H1 (cell line): Measurements from ENCODE around the gene PDGFB. TPM values are rescaled to one million over a fixed set of nuclear protein-coding genes. Genes with fewer than 3 reads are reported as not detected.

Experiments
- CTCF ChIA-PET: fragments of 300-600 bp; sonication (Branson Sonifier 250); formaldehyde crosslinking; loops from one replicate; lab custom pipeline; 2021; ENCODE audit not compliant: partially characterized antibody; lab: Charles Lee
- POLR2A ChIA-PET: fragments of 300-600 bp; sonication (Branson Sonifier 250); formaldehyde crosslinking; loops from one replicate; lab custom pipeline; 2021; ENCODE audit warnings: inconsistent platforms; ENCODE audit not compliant: partially characterized antibody; lab: Charles Lee
- DNase-seq, 2 experiments: peaks; one replicate each; pipeline versions ENCODE4 v3.0.0 to v3.0.0-alpha.2; 2010 to 2022; ENCODE audit warnings: low spot score in 2 of 2, low read depth in 1 of 2, mixed read lengths in 1 of 2
- FAIRE-seq: peaks from 2 replicates; lab custom pipeline; 2011; peaks lifted over from hg19 to GRCh38; lab: Jason Lieb, UNC
- H2AFZ ChIP-seq: 2 replicates; pipeline ENCODE4 v1.8.1; 2012; ENCODE audit warnings: low read length, inconsistent platforms
- H2AK5ac ChIP-seq: 2 replicates; pipeline ENCODE4 v1.6.1; 2013; ENCODE audit warnings: low read depth, low read length
- H2BK120ac ChIP-seq: replicated peaks from 2 replicates; pipeline ENCODE3; 2013; ENCODE audit warnings: low read depth, low read length, inconsistent platforms
- H2BK12ac ChIP-seq: 2 replicates; pipeline ENCODE4 v1.6.1; 2013; ENCODE audit warnings: low read depth, low read length
- H2BK15ac ChIP-seq: 2 replicates; pipeline ENCODE4 v1.6.1; 2013; ENCODE audit warnings: low read length
- H2BK20ac ChIP-seq: 2 replicates; pipeline ENCODE4 v1.6.1; 2013; ENCODE audit warnings: low read length
- H2BK5ac ChIP-seq: 2 replicates; pipeline ENCODE4 v1.6.1; 2013; ENCODE audit warnings: low read depth, low read length
- H3K14ac ChIP-seq: 2 replicates; pipeline ENCODE4 v1.6.1; 2013; ENCODE audit warnings: inconsistent platforms; ENCODE audit not compliant: insufficient read length
- H3K18ac ChIP-seq: 2 replicates; pipeline ENCODE4 v1.6.1; 2013; ENCODE audit warnings: low read length; ENCODE audit errors: extremely low read depth
- H3K23ac ChIP-seq: 2 replicates; pipeline ENCODE4 v1.6.1; 2013; ENCODE audit warnings: inconsistent platforms; ENCODE audit not compliant: insufficient read length
- H3K23me2 ChIP-seq: 2 replicates; pipeline ENCODE4 v1.6.1; 2013; ENCODE audit warnings: low read depth, low read length
- H3K27ac ChIP-seq: 2 replicates; pipeline ENCODE4 v1.6.1; 2011; ENCODE audit warnings: low read depth, low read length, inconsistent platforms
- H3K27me3 ChIP-seq, 4 experiments: replicated peaks in 1 of 4; 1 replicate in 1 of 4; 2 replicates in 3 of 4; pipeline versions ENCODE4 v1.6.1 to v1.8.1; 2011 to 2013; ENCODE audit warnings: low read length in 3 of 4, mild to moderate bottlenecking in 3 of 4, inconsistent platforms in 2 of 4, mixed read lengths in 2 of 4, moderate library complexity in 1 of 4; ENCODE audit not compliant: control insufficient read depth in 3 of 4, insufficient read depth in 3 of 4; ENCODE audit errors: extremely low read depth in 1 of 4
- H3K36me3 ChIP-seq, 4 experiments: 2 replicates each; pipeline versions ENCODE4 v1.6.1 to v1.8.1; 2011 to 2013; ENCODE audit warnings: mild to moderate bottlenecking in 4 of 4, low read length in 3 of 4, moderate library complexity in 2 of 4, control low read depth in 1 of 4, inconsistent platforms in 1 of 4; ENCODE audit not compliant: insufficient read depth in 4 of 4, control insufficient read depth in 2 of 4
- H3K4ac ChIP-seq: replicated peaks from 2 replicates; pipeline ENCODE3; 2013; ENCODE audit warnings: low read length, low read depth, mixed read lengths, inconsistent platforms; ENCODE audit not compliant: insufficient read length
- H3K4me1 ChIP-seq, 4 experiments: replicated peaks in 1 of 4; 1 replicate in 1 of 4; 2 replicates in 3 of 4; pipeline versions ENCODE4 v1.6.1 to v1.8.1; 2011 to 2013; ENCODE audit warnings: low read length in 3 of 4, inconsistent platforms in 2 of 4, mixed read lengths in 1 of 4; ENCODE audit not compliant: insufficient read depth in 4 of 4, control insufficient read depth in 3 of 4
- H3K4me2 ChIP-seq, 2 experiments: 2 replicates each; pipeline versions ENCODE4 v1.6.1 to v1.8.1; 2011 to 2013; ENCODE audit warnings: low read depth in 2 of 2, low read length in 2 of 2, control low read depth in 1 of 2, inconsistent platforms in 1 of 2, mild to moderate bottlenecking in 1 of 2; ENCODE audit not compliant: insufficient read depth in 1 of 2
- H3K4me3 ChIP-seq, 4 experiments: fragments of 200-600, 300-600 bp in 1 of 4; sonication (generic), shearing (Covaris generic), sonication (Bioruptor Twin) in 1 of 4; 2 replicates each; pipeline versions ENCODE4 v1.5.1 to v1.8.1; 2011 to 2016; ENCODE audit warnings: low read length in 4 of 4, low read depth in 3 of 4, control low read depth in 2 of 4, inconsistent platforms in 2 of 4, mild to moderate bottlenecking in 2 of 4, mixed read lengths in 1 of 4, moderate library complexity in 1 of 4; ENCODE audit not compliant: insufficient read depth in 2 of 4; ENCODE audit errors: extremely low read depth in 1 of 4
- H3K56ac ChIP-seq: replicated peaks from 2 replicates; pipeline ENCODE3; 2013; ENCODE audit warnings: low read depth, mild to moderate bottlenecking, mixed read lengths, low read length, inconsistent platforms; ENCODE audit not compliant: insufficient read length
- H3K79me1 ChIP-seq: 2 replicates; pipeline ENCODE4 v1.6.1; 2013; ENCODE audit warnings: low read depth, low read length, control low read depth
- H3K79me2 ChIP-seq, 2 experiments: 2 replicates each; pipeline versions ENCODE4 v1.6.1 to v1.8.1; 2012 to 2013; ENCODE audit warnings: low read length in 2 of 2, mild to moderate bottlenecking in 2 of 2, inconsistent platforms in 1 of 2; ENCODE audit not compliant: insufficient read depth in 2 of 2, control insufficient read depth in 1 of 2
- H3K9ac ChIP-seq, 4 experiments: replicated peaks in 1 of 4; 1 replicate in 1 of 4; 2 replicates in 3 of 4; pipeline versions ENCODE4 v1.6.1 to v1.8.1; 2011 to 2013; ENCODE audit warnings: low read depth in 3 of 4, low read length in 3 of 4, control low read depth in 2 of 4, mild to moderate bottlenecking in 2 of 4, moderate library complexity in 2 of 4, inconsistent platforms in 1 of 4; ENCODE audit errors: extremely low read depth in 1 of 4
- H3K9me3 ChIP-seq, 2 experiments: 2 replicates each; pipeline versions ENCODE4 v1.6.1 to v1.8.1; 2012 to 2013; ENCODE audit warnings: mild to moderate bottlenecking in 2 of 2, moderate library complexity in 2 of 2, control low read depth in 1 of 2, inconsistent platforms in 1 of 2, low read depth in 1 of 2, low read length in 1 of 2, mixed read lengths in 1 of 2; ENCODE audit not compliant: insufficient read depth in 2 of 2
- H4K20me1 ChIP-seq, 2 experiments: replicated peaks in 1 of 2; 2 replicates each; pipeline versions ENCODE3 to v1.8.1; 2011 to 2013; ENCODE audit warnings: inconsistent platforms in 2 of 2, low read length in 2 of 2, mild to moderate bottlenecking in 1 of 2; ENCODE audit not compliant: insufficient read depth in 2 of 2, control insufficient read depth in 1 of 2
- H4K5ac ChIP-seq: 2 replicates; pipeline ENCODE4 v1.6.1; 2013; ENCODE audit warnings: low read length, low read depth, mixed read lengths, inconsistent platforms; ENCODE audit not compliant: insufficient read length
- H4K8ac ChIP-seq: 2 replicates; pipeline ENCODE4 v1.8.0; 2013; ENCODE audit warnings: mild to moderate bottlenecking, moderate library complexity, low read length, inconsistent platforms; ENCODE audit not compliant: insufficient read depth; ENCODE audit errors: extremely low read depth
- H4K91ac ChIP-seq: replicated peaks from 2 replicates; pipeline ENCODE3; 2013; ENCODE audit warnings: low read length, mixed read lengths, inconsistent platforms; ENCODE audit not compliant: insufficient read length
- KDM1A ChIP-seq: fragments of 200-600, 300-600 bp; sonication (generic); IDR thresholded peaks from 2 replicates; pipeline ENCODE4 v1.7.1; 2016; ENCODE audit warnings: mild to moderate bottlenecking, low read length, borderline replicate concordance
- WGBS, 2 experiments: shearing (Covaris generic) in 1 of 2; methylation state at CpG; one replicate each; pipeline versions ENCODE4 v1.1.6 to v1.1.7; 2013 to 2015; ENCODE audit warnings: low lambda C conversion rate in 2 of 2, mixed read lengths in 2 of 2, inconsistent platforms in 1 of 2, low coverage in 1 of 2, missing lambda C conversion rate in 1 of 2; ENCODE audit not compliant: insufficient replicate concordance in 2 of 2, insufficient coverage in 1 of 2, insufficient read length in 1 of 2; ENCODE audit errors: extremely low coverage in 1 of 2, missing lambda C conversion rate in 1 of 2; 5-methylcytosine and 5-hydroxymethylcytosine counted together
- polyA plus RNA-seq, 7 experiments: library from polyadenylated mRNA; depleted of rRNA in 3 of 7; stranded (reverse) in 5 of 7; unstranded in 2 of 7; fragments of >200 nt in 5 of 7; fragments of 200-250 nt in 2 of 7; gene quantifications; 1 replicate in 5 of 7; 2 replicates in 1 of 7; 4 replicates in 1 of 7; pipeline versions ENCODE4 v1.2.1 to v1.2.3, GENCODE V29; 2011 to 2013; ENCODE audit warnings: missing spikeins in 2 of 7, mixed read lengths in 2 of 7
- total RNA-seq: library from RNA; stranded (reverse); fragmentation: NEBNext Ultra II Directional; extraction: Animal tissue kit (Norgen Biotek cat#: 25700); gene quantifications from 2 replicates; pipeline ENCODE4 v1.2.1, GENCODE V29; 2021
- TF ChIP-seq, protein P1 (sequence below): IDR thresholded peaks from 2 replicates; pipeline ENCODE4 v1.6.1; 2012; ENCODE audit warnings: inconsistent platforms

Gene PDGFB
- total and polyA plus RNA-seq, 2 of the 8 experiments (the other 6 are each of a cell fraction or from before 2014, with no cell fraction given) = 3.9 to 8.5 TPM

DNA sequence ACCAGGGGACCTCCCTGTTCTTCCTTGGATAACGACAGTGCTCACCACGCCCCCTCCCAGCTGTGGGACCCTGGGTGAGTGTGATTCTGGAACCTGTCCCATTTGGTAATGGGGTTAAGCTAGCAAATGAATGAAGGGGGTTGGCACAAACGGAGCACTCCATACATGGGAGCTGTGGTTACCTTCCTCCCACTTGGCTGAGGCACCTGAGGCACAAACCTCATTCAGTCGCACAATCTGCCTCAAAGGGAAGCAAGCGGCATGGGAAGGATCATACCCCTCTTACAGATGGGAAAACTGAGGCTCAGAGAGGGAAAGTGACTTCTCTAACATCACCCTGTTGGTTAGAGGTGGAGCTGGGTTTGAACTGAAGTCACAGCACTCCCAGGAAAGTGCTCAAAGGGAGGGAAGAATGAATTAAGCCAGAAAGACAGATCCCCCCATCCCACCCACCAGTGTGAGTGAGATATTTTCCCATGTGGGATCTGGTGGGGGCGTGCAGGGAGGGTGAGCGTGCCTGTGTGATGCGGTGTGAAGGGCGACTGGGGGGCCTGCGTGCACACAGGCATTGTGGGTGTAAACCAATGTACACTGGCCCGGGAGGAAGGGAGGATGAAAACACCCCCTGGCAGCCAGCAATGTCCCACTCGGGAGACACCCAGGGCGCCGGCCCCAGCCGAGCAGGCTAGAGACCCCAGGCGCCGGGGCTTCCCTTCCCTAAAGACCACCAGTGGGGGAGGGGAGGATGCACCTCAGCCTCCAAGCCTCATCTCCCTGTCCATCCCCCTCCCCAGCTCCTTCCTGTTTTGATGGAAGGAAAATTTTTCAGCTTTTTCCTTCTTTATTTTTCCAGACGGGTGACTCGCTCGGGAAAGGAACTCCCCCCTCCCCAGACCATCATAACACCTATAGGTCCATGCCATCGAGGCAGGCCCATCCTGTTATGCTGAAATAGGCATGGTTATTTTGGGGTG lies 8.0 kb upstream of the PDGFB start:
- Histone ChIP-seq H3K4ac (no peak overlapping the region), H3K9me3 (no peaks in the 10 kb centered on the region), H2BK15ac (no peak overlapping the region), H3K79me2 (no peaks in the 10 kb centered on the region), H2AFZ (no peak overlapping the region), H4K5ac (no peak overlapping the region), H3K14ac (no peak overlapping the region), H3K27me3 (peaks cover 0 to 17% (median 7%) of the 10 kb centered on the region in 4 experiments; a peak in 4 of 7 replicates), H2BK120ac (no peak overlapping the region), H3K23me2 (no peaks in the 10 kb centered on the region; the same call in 1 of the 2 replicates), H3K36me3 (no peaks in the 10 kb centered on the region), H3K4me3 (peak overlapping the region in 1 of 4 experiments; percentile 15; a peak in 1 of 8 replicates), H3K79me1 (no peaks in the 10 kb centered on the region), H3K4me1 (peaks cover 0 to 25% (median 19%) of the 10 kb centered on the region in 4 experiments; a peak in 6 of 7 replicates), H2BK5ac (no peak overlapping the region; the same call in 1 of the 2 replicates), H4K8ac (no peak overlapping the region), H3K4me2 (peak overlapping the region; percentile 20 to 37; a peak in 2 of 4 replicates), H4K91ac (peak overlapping the region; percentile 76), H3K18ac (no peak overlapping the region; the same call in 1 of the 2 replicates), H2AK5ac (peak overlapping the region; percentile 4), H3K27ac (no peak overlapping the region), H4K20me1 (no peaks in the 10 kb centered on the region), H3K56ac (no peak overlapping the region), H2BK12ac (peak overlapping the region; percentile 27; the same call in 1 of the 2 replicates), H2BK20ac (peak overlapping the region; percentile 49; the same call in 1 of the 2 replicates), H3K9ac (no peak overlapping the region; a peak in 1 of 7 replicates), H3K23ac (no peak overlapping the region)
- ChIA-PET CTCF (interaction anchor here (0.6 to 4.5 kb wide), 14 partner anchors 9 to 119 kb away, joined by 3 to 35 read pairs (median 4); no protein-coding TSS in a partner anchor), POLR2A (interaction anchor here (0.6 to 5.3 kb wide), 19 partner anchors 8 to 99 kb away, joined by 3 to 30 read pairs (median 3); partner anchors contain the start of genes PDGFB and RPL3)
- TF ChIP-seq, protein P1, sequence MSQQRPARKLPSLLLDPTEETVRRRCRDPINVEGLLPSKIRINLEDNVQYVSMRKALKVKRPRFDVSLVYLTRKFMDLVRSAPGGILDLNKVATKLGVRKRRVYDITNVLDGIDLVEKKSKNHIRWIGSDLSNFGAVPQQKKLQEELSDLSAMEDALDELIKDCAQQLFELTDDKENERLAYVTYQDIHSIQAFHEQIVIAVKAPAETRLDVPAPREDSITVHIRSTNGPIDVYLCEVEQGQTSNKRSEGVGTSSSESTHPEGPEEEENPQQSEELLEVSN = no peak
- TF ChIP-seq KDM1A = peak; percentile 83; the same call in 1 of the 2 replicates
- DNase-seq (no peak), FAIRE-seq (no peak)
- 76% methylated on average over 18 of the region's 21 CpGs; no CpG with 5 or more reads in 1 of the 2 experiments for WGBS, 2 experiments
